Chondrocyte (in vitro differentiated cells): ENCODE measurements around the gene OSBPL9. TPM values are rescaled to one million over a fixed set of nuclear protein-coding genes. Genes with fewer than 3 reads are reported as not detected.
"Not testable (repeated sequence)": the region's sequence is repeated elsewhere in the genome, so short reads cannot be mapped to it uniquely, and the experiment has no call there.

Experiments used
- DNase-seq: peaks from one replicate; pipeline ENCODE4 v3.0.0; 2021; ENCODE audit warnings: mixed read lengths, low spot score
- H3K27ac Mint-ChIP-seq: one replicate; pipeline ENCODE4 v1.8.0; 2021; ENCODE audit warnings: mild to moderate bottlenecking, moderate library complexity, mixed read lengths; ENCODE audit not compliant: unreplicated experiment
- H3K27me3 Mint-ChIP-seq: 2 replicates; pipeline ENCODE4 v1.8.0; 2021; ENCODE audit warnings: low read depth, mixed read lengths
- H3K36me3 Mint-ChIP-seq: 2 replicates; pipeline ENCODE4 v1.8.0; 2021; ENCODE audit warnings: low read depth, mixed read lengths
- H3K4me1 Mint-ChIP-seq: 2 replicates; pipeline ENCODE4 v1.8.0; 2021; ENCODE audit warnings: low read depth, mild to moderate bottlenecking, mixed read lengths
- H3K4me3 Mint-ChIP-seq: one replicate; pipeline ENCODE4 v1.8.0; 2021; ENCODE audit warnings: mild to moderate bottlenecking, moderate library complexity, mixed read lengths; ENCODE audit not compliant: unreplicated experiment
- H3K9me3 Mint-ChIP-seq: 2 replicates; pipeline ENCODE4 v1.8.0; 2021; ENCODE audit warnings: low read depth, mixed read lengths
- CTCF ChIP-seq: fragments of 200-600 bp; sonication (generic); IDR thresholded peaks from 2 replicates; pipeline ENCODE4 v1.5.0; 2021; ENCODE audit warnings: antibody characterized with exemption, mild to moderate bottlenecking, moderate library complexity
- total RNA-seq: library from RNA; stranded (reverse); gene quantifications from 3 replicates; pipeline ENCODE4 v1.2.1, GENCODE V29; 2021

Gene OSBPL9
- total RNA-seq, 1 donor from 2014 or later = 186 TPM

GRCh38 chr1:51607681-51608095, 9.2 kb upstream of the OSBPL9 start:
- no peak for DNase-seq
- no peak for TF ChIP-seq CTCF
- Mint-ChIP-seq H3K27me3 (no peaks in the 10 kb centered on the region), H3K4me1 (peaks cover 30% of the 10 kb centered on the region), H3K9me3 (no peaks in the 10 kb centered on the region), H3K27ac (peak overlapping the region; percentile 58), H3K36me3 (no peaks in the 10 kb centered on the region), H3K4me3 (no peak overlapping the region)

- peaks cover 36% of the 10 kb centered on the region for H3K4me1 Mint-ChIP-seq
- not testable (repeated sequence) for H3K27me3 Mint-ChIP-seq, H3K27ac Mint-ChIP-seq
Measured at GRCh38 chr1:51610104-51610503, 6.8 kb upstream of the OSBPL9 start.

GRCh38 chr1:51610637-51611036, 6.3 kb upstream of the OSBPL9 start:
- H3K36me3 Mint-ChIP-seq = no peaks in the 10 kb centered on the region
- no peak for TF ChIP-seq CTCF
- DNase-seq = no peak
- no peaks in the 10 kb centered on the region for H3K27me3 Mint-ChIP-seq
- no peaks in the 10 kb centered on the region for H3K9me3 Mint-ChIP-seq
- H3K4me1 Mint-ChIP-seq = peaks cover 36% of the 10 kb centered on the region
- no peak overlapping the region for H3K4me3 Mint-ChIP-seq
- no peak overlapping the region for H3K27ac Mint-ChIP-seq

More at GRCh38 chr1:51610104-51610503, 6.8 kb upstream of the OSBPL9 start:
- not testable (repeated sequence) for H3K9me3 Mint-ChIP-seq, H3K4me3 Mint-ChIP-seq, H3K36me3 Mint-ChIP-seq, DNase-seq

GRCh38 chr1:51612447-51612961, 4.4 kb upstream of the OSBPL9 start:
- peaks cover 2% of the 10 kb centered on the region for H3K36me3 Mint-ChIP-seq
- no peak overlapping the region for H3K4me3 Mint-ChIP-seq
- no peaks in the 10 kb centered on the region for H3K27me3 Mint-ChIP-seq
- H3K27ac Mint-ChIP-seq = peak overlapping the region; percentile 82
- H3K4me1 Mint-ChIP-seq = peaks cover 34% of the 10 kb centered on the region
- no peak for DNase-seq
- no peak for TF ChIP-seq CTCF
- no peaks in the 10 kb centered on the region for H3K9me3 Mint-ChIP-seq

GRCh38 chr1:51615780-51616291, 1.1 kb upstream of the OSBPL9 start:
- no peak for TF ChIP-seq CTCF
- Mint-ChIP-seq H3K4me1 (peaks cover 56% of the 10 kb centered on the region), H3K27ac (no peak overlapping the region), H3K9me3 (no peaks in the 10 kb centered on the region), H3K27me3 (no peaks in the 10 kb centered on the region), H3K4me3 (no peak overlapping the region), H3K36me3 (peaks cover 2% of the 10 kb centered on the region)
- no peak for DNase-seq

GRCh38 chr1:51616490-51616889, 402 bp upstream of the OSBPL9 start:
- Mint-ChIP-seq H3K9me3 (no peaks in the 10 kb centered on the region), H3K4me1 (peaks cover 58% of the 10 kb centered on the region), H3K36me3 (peaks cover 2% of the 10 kb centered on the region), H3K4me3 (peak overlapping the region; percentile 99), H3K27ac (peak overlapping the region; percentile 99), H3K27me3 (no peaks in the 10 kb centered on the region)
- no peak for TF ChIP-seq CTCF
- no peak for DNase-seq
